Keratinocyte (primary cell): ENCODE measurements around the gene HPCAL4.

Source experiments
- EZH2 ChIP-seq: IDR thresholded peaks from one replicate; pipeline ENCODE4 v1.6.1; 2012; ENCODE audit warnings: inconsistent platforms, mild to moderate bottlenecking, low read length, moderate library complexity
- TF ChIP-seq, protein P1 (sequence below), 3 experiments: IDR thresholded peaks in 1 of 3; conservative IDR thresholded peaks in 1 of 3; optimal IDR thresholded peaks in 1 of 3; 2 replicates in 2 of 3; 3 replicates in 1 of 3; pipeline versions ENCODE3 to v1.5.1; 2011; ENCODE audit warnings: low read length in 3 of 3, mild to moderate bottlenecking in 3 of 3, moderate library complexity in 2 of 3, control low read depth in 1 of 3, inconsistent platforms in 1 of 3; ENCODE audit not compliant: insufficient read depth in 2 of 3; ENCODE audit errors: extremely low read depth in 1 of 3

DNA sequence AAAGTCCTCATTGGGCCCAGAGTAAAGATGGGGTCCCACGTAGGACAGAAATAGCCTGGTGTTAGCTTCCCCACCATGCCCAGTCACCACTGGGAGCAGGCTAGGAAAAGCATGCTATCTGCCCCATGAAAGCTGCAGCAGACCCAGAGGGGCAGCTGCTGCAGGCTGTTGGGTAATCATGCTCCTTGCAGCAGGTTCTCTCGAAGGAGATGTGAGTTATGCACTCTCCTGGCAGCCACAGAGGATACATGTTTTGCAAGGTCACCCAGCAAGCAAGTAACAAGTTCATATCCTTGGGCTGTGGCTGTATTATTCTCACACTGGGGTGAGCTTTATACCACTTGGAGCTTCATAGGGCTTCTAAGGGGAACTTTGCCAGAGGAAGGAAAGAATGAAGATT lies 42.7 kb downstream of the HPCAL4 start:
- TF ChIP-seq, protein P1, sequence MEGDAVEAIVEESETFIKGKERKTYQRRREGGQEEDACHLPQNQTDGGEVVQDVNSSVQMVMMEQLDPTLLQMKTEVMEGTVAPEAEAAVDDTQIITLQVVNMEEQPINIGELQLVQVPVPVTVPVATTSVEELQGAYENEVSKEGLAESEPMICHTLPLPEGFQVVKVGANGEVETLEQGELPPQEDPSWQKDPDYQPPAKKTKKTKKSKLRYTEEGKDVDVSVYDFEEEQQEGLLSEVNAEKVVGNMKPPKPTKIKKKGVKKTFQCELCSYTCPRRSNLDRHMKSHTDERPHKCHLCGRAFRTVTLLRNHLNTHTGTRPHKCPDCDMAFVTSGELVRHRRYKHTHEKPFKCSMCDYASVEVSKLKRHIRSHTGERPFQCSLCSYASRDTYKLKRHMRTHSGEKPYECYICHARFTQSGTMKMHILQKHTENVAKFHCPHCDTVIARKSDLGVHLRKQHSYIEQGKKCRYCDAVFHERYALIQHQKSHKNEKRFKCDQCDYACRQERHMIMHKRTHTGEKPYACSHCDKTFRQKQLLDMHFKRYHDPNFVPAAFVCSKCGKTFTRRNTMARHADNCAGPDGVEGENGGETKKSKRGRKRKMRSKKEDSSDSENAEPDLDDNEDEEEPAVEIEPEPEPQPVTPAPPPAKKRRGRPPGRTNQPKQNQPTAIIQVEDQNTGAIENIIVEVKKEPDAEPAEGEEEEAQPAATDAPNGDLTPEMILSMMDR (optimal IDR thresholded peaks at IDR 0.05 in 1 of 3, IDR thresholded peaks at IDR 0.05 in 1 of 3, conservative IDR thresholded peaks at IDR 0.05 in 1 of 3; ENCODE audit: extremely low read depth in 1 of 3, insufficient read depth in 2 of 3, low read length in 3 of 3): no peak
- TF ChIP-seq EZH2: no peak
